Hepatocyte (in vitro differentiated cells): ENCODE results near the gene TCF23. TPM values are rescaled to one million over a fixed set of nuclear protein-coding genes. Genes with fewer than 3 reads are reported as not detected.

Source experiments
- DNase-seq: peaks from one replicate; pipeline ENCODE4 v3.0.0-alpha.2; 2016; ENCODE audit warnings: low spot score
- H2AFZ ChIP-seq: fragments of 200-600 bp; sonication (generic); 2 replicates; pipeline ENCODE4 v1.6.0; 2016; ENCODE audit warnings: antibody characterized with exemption, mild to moderate bottlenecking
- H3K27ac ChIP-seq: fragments of 200-600 bp; sonication (generic); 2 replicates; pipeline ENCODE4 v1.5.1; 2016; ENCODE audit warnings: mild to moderate bottlenecking
- H3K27me3 ChIP-seq: fragments of 200-600 bp; sonication (generic); 2 replicates; pipeline ENCODE4 v1.6.1; 2016
- H3K36me3 ChIP-seq: fragments of 200-600 bp; sonication (generic); replicated peaks from 2 replicates; pipeline ENCODE4 v1.5.1; 2016; ENCODE audit warnings: low read depth; ENCODE audit not compliant: insufficient read depth
- H3K4me1 ChIP-seq: fragments of 200-600 bp; sonication (generic); 2 replicates; pipeline ENCODE4 v1.5.1; 2016; ENCODE audit warnings: mild to moderate bottlenecking, moderate library complexity; ENCODE audit not compliant: insufficient read depth
- H3K4me2 ChIP-seq: fragments of 200-600 bp; sonication (generic); 2 replicates; pipeline ENCODE4 v1.6.0; 2016
- H3K4me3 ChIP-seq: fragments of 200-600 bp; sonication (generic); 2 replicates; pipeline ENCODE4 v1.5.1; 2016; ENCODE audit warnings: mild to moderate bottlenecking
- H3K79me2 ChIP-seq: fragments of 200-600 bp; sonication (generic); 2 replicates; pipeline ENCODE4 v1.6.0; 2017; ENCODE audit warnings: mild to moderate bottlenecking
- H3K9me2 ChIP-seq: fragments of 200-600 bp; sonication (generic); replicated peaks from 2 replicates; pipeline ENCODE4 v1.6.0; 2017; ENCODE audit warnings: mild to moderate bottlenecking; ENCODE audit not compliant: insufficient read depth
- H3K9me3 ChIP-seq: fragments of 200-600 bp; sonication (generic); 2 replicates; pipeline ENCODE4 v1.5.1; 2016; ENCODE audit warnings: low read depth, mild to moderate bottlenecking
- H4K20me1 ChIP-seq: fragments of 200-600 bp; sonication (generic); 2 replicates; pipeline ENCODE4 v1.6.0; 2016; ENCODE audit warnings: mild to moderate bottlenecking; ENCODE audit not compliant: insufficient read depth, poor library complexity, severe bottlenecking
- CTCF ChIP-seq: fragments of 200-600 bp; sonication (generic); IDR thresholded peaks from 2 replicates; pipeline ENCODE4 v1.5.1; 2016; ENCODE audit warnings: antibody characterized with exemption, mild to moderate bottlenecking; ENCODE audit not compliant: poor library complexity
- EZH2 ChIP-seq: fragments of 200-600 bp; sonication (generic); IDR thresholded peaks from 2 replicates; pipeline ENCODE4 v1.6.1; 2016; ENCODE audit warnings: antibody characterized with exemption, mild to moderate bottlenecking, borderline replicate concordance
- EZH2phosphoT487 ChIP-seq: fragments of 200-600 bp; sonication (generic); IDR thresholded peaks from one replicate; pipeline ENCODE4 v1.6.1; 2018; ENCODE audit warnings: antibody characterized with exemption, mild to moderate bottlenecking, low read depth, moderate library complexity; ENCODE audit not compliant: unreplicated experiment, severe bottlenecking
- WGBS: methylation state at CpG from one replicate; pipeline ENCODE4 v1.1.6; 2016; ENCODE audit warnings: low lambda C conversion rate; ENCODE audit errors: missing lambda C conversion rate; 5-methylcytosine and 5-hydroxymethylcytosine counted together
- polyA plus RNA-seq: library from polyadenylated mRNA; unstranded; fragments of >200 nt; fragmentation: Nextera tagmentation; extraction: Ambion mirVana; gene quantifications from 2 replicates; pipeline ENCODE4 v1.2.1, GENCODE V29; 2016
- total RNA-seq: library from RNA; depleted of rRNA; stranded (reverse); fragments of >200 nt; gene quantifications from 2 replicates; pipeline ENCODE4 v1.2.3, GENCODE V29; 2014

Gene TCF23
- total and polyA plus RNA-seq, 2 experiments from 2014 or later = not detected

- Histone ChIP-seq H3K79me2 (no peaks in the 10 kb centered on the region), H4K20me1 (no peaks in the 10 kb centered on the region), H2AFZ (no peak overlapping the region), H3K4me3 (no peak overlapping the region), H3K9me3 (no peaks in the 10 kb centered on the region), H3K36me3 (no peaks in the 10 kb centered on the region), H3K9me2 (no peaks in the 10 kb centered on the region), H3K27ac (no peak overlapping the region), H3K27me3 (no peaks in the 10 kb centered on the region), H3K4me1 (no peaks in the 10 kb centered on the region), H3K4me2 (no peak overlapping the region)
- TF ChIP-seq EZH2 (no peak), CTCF (no peak), EZH2phosphoT487 (no peak)
- no peak for DNase-seq
- 65% methylated on average over 2 of the region's 2 CpGs for WGBS
Measured at GRCh38 chr2:27152796-27153464, 4.1 kb downstream of the TCF23 start.

DNA sequence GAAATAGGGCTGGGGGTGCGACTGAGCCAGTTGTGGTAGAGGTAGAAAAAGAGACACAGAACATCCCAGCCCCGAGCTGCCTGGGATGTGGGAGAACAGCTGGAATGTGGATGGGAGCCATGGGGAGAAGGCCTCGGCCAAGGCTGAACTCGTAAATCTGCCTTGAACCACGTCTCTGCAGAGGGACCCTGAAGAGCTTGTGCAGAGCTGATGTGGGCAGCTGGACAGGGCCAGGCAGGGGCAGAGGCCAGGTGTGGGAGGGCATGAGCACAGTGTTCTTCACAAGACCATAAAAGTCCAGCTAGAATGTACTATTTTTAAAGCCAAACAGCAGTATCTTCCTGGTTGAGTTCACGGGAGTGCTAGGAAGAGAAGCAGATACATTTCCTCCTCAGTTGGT is 5.7 kb downstream of the TCF23 start:
- Histone ChIP-seq H4K20me1 (no peaks in the 10 kb centered on the region), H3K79me2 (no peaks in the 10 kb centered on the region), H3K4me3 (no peak overlapping the region), H3K4me2 (no peak overlapping the region), H3K36me3 (no peaks in the 10 kb centered on the region), H3K27ac (no peak overlapping the region), H3K9me2 (no peaks in the 10 kb centered on the region), H3K9me3 (no peaks in the 10 kb centered on the region), H2AFZ (no peak overlapping the region), H3K27me3 (no peaks in the 10 kb centered on the region), H3K4me1 (no peaks in the 10 kb centered on the region)
- no peak for TF ChIP-seq EZH2phosphoT487
- TF ChIP-seq EZH2 = no peak
- no peak for TF ChIP-seq CTCF
- WGBS = 75% methylated on average over 6 of the region's 6 CpGs
- no peak for DNase-seq

GRCh38 chr2:27155069-27155520 is 6.3 kb downstream of the TCF23 start:
- H3K9me3 ChIP-seq = no peaks in the 10 kb centered on the region
- no peaks in the 10 kb centered on the region for H3K4me1 ChIP-seq
- H4K20me1 ChIP-seq = no peaks in the 10 kb centered on the region
- H3K79me2 ChIP-seq = no peaks in the 10 kb centered on the region
- no peak overlapping the region for H3K4me3 ChIP-seq
- no peak overlapping the region for H3K4me2 ChIP-seq
- H2AFZ ChIP-seq = no peak overlapping the region
- H3K27ac ChIP-seq = no peak overlapping the region
- H3K9me2 ChIP-seq = no peaks in the 10 kb centered on the region
- WGBS = 88% methylated on average over 9 of the region's 9 CpGs
- TF ChIP-seq CTCF (no peak), EZH2phosphoT487 (no peak), EZH2 (no peak)
- no peak for DNase-seq
- no peaks in the 10 kb centered on the region for H3K27me3 ChIP-seq
- H3K36me3 ChIP-seq = no peaks in the 10 kb centered on the region
